M059J (cell line): Measurements from ENCODE around the gene LGALS7B. TPM values are rescaled to one million over a fixed set of nuclear protein-coding genes. Genes with fewer than 3 reads are reported as not detected.
"Not testable (repeated sequence)": the region's sequence is repeated elsewhere in the genome, so short reads cannot be mapped to it uniquely, and the experiment has no call there.

Experiments
- DNase-seq: peaks from one replicate; pipeline ENCODE4 v3.0.0-alpha.2; 2012; ENCODE audit warnings: low read depth
- total RNA-seq: library from RNA; depleted of rRNA; stranded (reverse); fragments of >200 nt; shearing (Covaris generic); gene quantifications from 2 replicates; pipeline ENCODE4 v1.2.3, GENCODE V29; 2014

The LGALS7B gene
- total RNA-seq, 1 experiment from 2014 or later, result not detected

GRCh38 chr19:38796154-38796553, 7.2 kb downstream of the LGALS7B start:
- no peak for DNase-seq

- DNase-seq, result not testable (repeated sequence)
Observed at GRCh38 chr19:38797781-38798180, 8.8 kb downstream of the LGALS7B start.

- peak; percentile 36 for DNase-seq
Observed at GRCh38 chr19:38799104-38799503, 10.1 kb downstream of the LGALS7B start.

GRCh38 chr19:38800577-38801347, 11.8 kb downstream of the LGALS7B start:
- no peak for DNase-seq

GRCh38 chr19:38801359-38802095, 12.5 kb downstream of the LGALS7B start:
- DNase-seq, result no peak

- no peak for DNase-seq
Observed at GRCh38 chr19:38803543-38803942, 14.5 kb downstream of the LGALS7B start.

GRCh38 chr19:38805180-38805579, 16.2 kb downstream of the LGALS7B start:
- no peak for DNase-seq

GRCh38 chr19:38806371-38806770, 17.4 kb downstream of the LGALS7B start:
- no peak for DNase-seq

- DNase-seq, result not testable (repeated sequence)
Observed at GRCh38 chr19:38807374-38808098, 18.5 kb downstream of the LGALS7B start.

- no peak for DNase-seq
Observed at GRCh38 chr19:38808741-38809140, 19.7 kb downstream of the LGALS7B start.

- DNase-seq, result no peak
Observed at GRCh38 chr19:38809592-38810252, 20.7 kb downstream of the LGALS7B start.

- DNase-seq, result no peak
Observed at GRCh38 chr19:38812009-38812840, 23.2 kb downstream of the LGALS7B start.

GRCh38 chr19:38812841-38813320, 23.9 kb downstream of the LGALS7B start, which contains the start of gene LGALS4:
Gene LGALS4, minus strand, starts transcription at chr19:38812945. Its CDS starts 59 bp downstream, at chr19:38812886.
- DNase-seq, result no peak

- no peak for DNase-seq
Observed at GRCh38 chr19:38813323-38813722, 24.3 kb downstream of the LGALS7B start.

GRCh38 chr19:38813932-38814331, 24.9 kb downstream of the LGALS7B start:
- DNase-seq, result not testable (repeated sequence)

GRCh38 chr19:38815059-38816001, 26.3 kb downstream of the LGALS7B start:
- no peak for DNase-seq

GRCh38 chr19:38816131-38816750, 27.2 kb downstream of the LGALS7B start:
- DNase-seq, result no peak

GRCh38 chr19:38817081-38817480, 28.1 kb downstream of the LGALS7B start:
- no peak for DNase-seq
